ENCODE data around the gene IL4I1.

IL4I1 gene

GRCh38 chr19:49923055-49924003, 26.6 kb upstream of the IL4I1 start:
- DNase-seq = no peak

- no peak for DNase-seq
These were observed 25.4 kb upstream of the IL4I1 start for GRCh38 chr19:49921871-49922795.

DNA sequence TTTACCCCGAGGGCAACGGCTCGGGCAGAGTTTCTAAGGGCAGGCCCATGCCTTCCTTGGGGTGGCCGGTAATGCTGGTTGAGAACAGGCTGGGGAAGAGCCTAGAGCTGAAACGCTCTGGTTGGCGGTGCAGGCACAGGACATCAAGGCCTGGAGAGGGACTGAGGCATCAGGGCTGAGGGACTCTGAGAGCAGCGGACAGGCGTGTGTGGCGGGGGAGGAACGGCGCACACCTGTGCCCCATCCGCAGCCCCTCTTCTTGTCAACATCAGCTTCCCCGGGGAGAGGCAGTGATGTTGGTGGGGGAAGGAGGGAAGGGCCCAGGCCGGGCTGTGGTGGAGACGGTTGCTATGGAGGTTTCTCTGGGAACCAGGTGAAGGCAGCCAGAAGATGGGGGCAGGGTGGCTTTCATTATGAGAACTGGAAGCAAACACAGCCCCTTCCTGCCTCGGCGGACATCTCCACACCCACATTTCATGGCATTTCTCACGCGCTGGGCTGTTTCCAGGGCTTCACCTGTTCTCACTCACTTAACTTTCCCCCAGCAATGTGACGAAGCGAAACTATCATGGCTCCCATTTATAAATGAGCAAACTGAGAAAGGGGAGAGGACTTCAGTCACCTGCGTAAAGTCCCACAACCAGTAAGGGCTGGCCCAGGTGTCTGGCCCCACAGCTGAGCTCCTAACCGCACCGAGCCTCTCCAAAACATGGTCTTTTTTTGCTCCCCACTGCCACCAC, 24.1 kb upstream of the IL4I1 start:
- no peak for DNase-seq

DNA sequence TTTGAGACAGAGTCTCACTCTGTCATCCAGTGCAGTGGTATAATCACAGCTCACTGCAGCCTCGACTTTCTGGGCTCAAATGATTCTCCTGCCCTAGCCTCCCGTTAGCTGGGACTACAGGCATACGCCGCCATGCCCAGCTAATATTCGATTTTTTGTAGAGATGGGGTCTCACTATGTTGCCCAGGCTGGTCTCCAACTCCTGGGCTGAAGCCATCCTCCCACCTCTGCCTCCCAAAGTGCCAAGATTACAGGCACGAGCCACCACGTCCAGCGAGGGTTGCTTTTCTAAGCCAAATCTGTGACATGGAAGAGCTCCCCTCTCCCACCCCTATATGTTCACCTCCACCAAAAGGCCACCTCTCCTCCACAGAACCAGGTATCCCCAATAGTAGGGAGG, 21.4 kb upstream of the IL4I1 start:
- no peak for DNase-seq

DNA sequence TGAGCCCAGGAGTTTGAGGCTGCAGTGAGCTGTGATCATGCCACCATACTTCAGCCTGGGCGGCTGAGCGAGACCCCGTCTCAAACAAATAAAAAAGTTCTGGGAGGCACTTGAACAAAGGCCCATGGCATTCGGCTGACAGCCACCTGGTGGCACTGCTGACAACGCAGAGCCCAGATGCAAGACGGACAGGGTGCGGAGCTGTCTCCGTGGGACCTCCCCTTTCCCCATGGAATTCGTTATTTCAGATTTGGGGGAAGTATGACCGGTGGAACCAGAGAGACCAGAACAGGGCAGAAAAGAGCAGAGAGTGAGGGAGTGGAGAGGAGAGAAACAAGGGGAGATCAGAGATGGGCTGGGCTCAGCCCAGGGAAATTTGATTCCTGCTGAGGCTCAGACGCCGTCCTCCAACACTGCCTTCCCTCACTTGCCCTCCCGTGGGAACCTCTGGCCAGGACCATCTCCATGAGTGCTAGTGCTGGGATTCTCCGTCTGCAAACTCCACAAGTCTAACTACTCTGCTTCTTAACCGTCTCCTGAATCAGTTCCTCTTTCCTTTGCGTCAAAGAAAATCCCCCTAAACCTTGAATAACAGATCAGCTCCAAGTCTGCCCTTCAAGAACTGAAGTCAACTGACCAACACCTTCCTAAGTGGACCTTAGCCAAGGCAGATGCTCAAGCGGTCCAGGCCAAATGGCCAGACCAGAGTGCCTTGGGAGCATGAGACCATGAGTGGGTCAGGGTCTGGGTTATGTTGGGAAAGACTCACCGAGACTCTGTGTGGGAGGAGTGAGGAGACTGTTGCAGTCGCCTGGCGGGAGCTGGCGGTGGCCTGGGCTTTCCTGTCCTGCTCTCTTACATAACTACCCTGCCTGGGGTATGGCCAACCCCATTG, 20.4 kb upstream of the IL4I1 start:
- no peak for DNase-seq

DNA sequence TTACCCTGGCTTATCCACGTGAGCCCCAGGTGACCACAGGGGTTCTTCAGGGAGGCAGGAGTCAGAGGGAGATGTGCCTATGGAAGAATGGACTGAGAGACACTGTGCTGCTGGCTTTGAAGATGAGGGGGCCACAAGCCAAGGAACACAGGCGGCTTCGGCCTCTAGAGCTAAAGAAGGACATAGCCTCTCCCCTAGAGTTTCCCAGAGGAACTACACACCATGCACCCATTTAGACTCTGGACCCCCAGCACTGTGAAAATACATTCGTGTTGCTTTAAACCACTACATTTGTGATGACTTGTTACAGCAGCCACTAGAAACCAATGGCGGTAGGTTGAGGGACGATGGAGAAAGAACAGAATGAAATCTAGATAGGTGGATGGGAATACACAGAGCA, 18.6 kb upstream of the IL4I1 start:
- DNase-seq = no peak

DNA sequence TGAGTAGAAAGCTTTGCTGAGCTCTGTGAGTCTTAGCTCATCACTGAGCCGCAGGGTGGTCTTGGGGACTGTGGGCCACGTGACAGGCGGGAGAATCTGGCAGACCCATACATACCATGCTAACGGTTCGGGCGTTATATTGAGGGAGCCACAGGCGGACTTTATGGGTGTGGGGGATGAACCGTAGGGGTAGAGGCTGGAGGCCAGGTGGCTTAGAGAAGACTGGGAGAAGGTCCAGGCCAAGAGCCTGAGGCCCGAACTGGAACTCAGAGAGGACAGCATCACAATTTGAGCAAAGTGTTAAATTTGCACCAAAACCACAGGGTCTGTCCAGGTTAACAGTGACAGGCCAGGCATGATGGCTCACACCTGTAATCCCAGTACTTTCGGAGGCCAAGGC, 17.0 kb upstream of the IL4I1 start:
- DNase-seq = no peak

DNA sequence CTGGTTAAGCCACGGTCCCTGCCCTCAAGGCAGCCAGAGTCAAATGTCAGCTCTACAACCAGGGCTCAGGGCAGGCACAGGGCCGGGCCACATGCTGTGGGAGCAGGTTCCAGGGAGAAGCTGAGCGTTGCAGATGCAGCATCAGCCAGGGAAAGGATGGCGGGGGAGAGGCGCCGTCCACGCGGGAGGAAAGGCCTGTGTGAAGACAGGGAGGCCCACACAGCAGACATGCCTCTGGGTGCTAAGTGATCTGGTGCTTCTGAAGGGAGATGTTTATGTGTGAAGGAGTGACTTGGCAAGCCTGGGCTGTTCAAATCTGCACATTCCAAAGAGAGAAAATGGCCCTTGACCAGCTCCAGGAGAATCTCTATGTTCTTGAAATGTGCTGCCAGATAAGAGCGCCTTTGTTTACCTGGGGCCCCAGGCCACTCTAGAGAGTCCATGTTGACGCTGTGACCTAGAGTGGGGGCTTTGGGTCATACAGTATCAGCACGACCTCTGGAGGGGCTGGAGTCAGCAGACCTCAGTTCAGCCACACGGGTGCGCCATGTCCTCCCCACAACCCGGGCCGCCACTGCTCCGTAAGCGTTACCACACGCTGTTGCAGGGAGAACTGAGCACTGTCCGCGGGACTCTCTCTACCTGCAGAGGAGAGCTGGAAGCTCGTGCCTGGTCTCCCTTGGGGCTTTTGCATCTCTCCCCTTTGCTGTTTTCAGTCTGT, 16.4 kb upstream of the IL4I1 start:
- no peak for DNase-seq

DNA sequence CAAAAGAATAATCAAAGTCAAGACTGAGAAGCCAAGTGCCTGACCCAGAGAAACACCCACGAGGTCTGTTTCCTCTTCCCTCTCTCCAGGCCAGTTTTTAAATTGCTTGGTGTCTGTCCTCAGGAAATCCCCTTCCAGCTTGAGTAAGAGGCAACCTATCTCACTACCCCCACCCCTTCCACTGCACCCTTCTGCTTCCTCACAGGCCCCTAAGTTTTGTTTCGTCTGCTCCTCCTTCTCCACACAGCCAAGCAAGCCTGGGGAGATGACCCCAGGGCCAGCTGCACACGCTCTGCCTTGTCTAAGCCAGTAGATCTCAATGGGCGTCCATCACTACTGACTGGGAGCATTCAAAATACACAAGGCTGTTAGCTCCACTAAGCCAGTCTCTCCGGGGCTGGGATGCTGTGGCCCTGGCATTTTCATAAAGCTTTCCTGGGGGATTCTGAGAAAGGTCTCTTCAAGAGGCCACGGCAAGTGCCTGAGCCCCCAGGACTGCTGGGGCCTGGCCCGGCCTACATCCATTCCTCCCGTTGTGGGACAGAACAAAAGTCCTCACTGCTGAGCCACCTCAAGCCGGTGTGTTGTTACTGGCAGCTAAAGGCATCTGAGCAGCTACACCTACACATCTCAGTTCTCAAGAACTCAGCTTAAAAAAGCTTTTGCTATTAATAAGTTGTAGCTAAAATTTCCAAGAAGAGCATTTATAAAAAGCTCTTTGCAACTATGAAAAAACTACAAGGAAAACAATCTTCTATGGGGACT, 14.9 kb upstream of the IL4I1 start:
- DNase-seq = peak; percentile 47 to 57

DNA sequence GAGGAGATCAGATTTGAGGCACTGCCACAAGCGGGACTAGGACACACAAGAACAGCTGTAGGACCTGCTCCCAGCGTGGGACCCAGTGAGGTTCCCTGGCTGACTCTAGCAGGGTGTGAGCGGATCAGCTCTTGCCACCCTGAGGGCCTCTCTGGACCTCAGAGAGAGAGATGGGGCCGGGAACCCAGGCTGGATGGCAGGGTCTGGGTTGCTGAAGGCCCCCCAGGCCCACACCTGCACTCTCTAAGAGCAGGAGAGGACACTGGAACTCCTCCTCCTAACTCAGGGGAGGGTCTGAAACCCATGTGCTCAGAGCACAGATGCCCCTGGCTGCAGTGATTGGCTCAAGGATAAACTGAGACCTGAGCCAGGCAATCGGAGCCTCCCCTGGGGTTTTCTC, 13.5 kb upstream of the IL4I1 start:
- DNase-seq = no peak

- no peak for DNase-seq
These were observed 12.1 kb upstream of the IL4I1 start for GRCh38 chr19:49908480-49909420.

DNA sequence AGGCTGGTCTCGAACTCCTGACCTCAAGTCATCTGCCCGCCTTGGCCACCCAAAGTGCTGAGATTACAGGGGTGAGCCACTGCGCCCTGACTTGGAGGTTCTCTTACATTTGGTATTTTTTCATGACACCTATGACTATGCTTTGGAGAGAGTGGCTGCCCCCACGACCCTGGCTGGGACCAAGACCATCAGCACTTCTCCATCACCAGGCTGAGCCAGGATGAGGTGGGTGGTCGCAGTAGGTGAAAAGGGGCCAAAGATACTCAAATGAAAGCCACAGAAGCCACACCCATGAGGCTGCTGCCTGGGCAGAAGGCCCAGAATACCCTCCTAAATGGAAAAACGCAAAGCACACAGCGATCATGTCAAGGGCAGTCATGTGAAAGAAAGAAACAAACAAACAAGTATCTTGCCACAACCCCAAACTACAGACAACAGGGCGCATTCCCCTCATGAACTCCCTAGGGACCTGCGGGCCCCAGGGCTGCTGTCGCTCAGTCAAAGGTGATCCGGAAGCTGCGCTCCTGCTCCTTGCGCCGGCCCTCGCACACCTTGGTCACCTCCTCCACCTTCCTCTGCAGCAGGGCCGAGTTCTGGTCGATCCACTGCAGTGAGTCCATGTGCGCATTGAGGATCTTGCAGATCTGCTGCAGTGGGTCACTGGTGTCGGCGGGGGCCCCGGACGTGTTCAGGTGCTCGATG, 11.2 kb upstream of the IL4I1 start:
- DNase-seq = no peak

GRCh38 chr19:49906879-49907564, 10.3 kb upstream of the IL4I1 start:
- no peak for DNase-seq

- no peak for DNase-seq
These were observed 7.4 kb upstream of the IL4I1 start for GRCh38 chr19:49904136-49904535.

GRCh38 chr19:49895566-49896297, 955 bp downstream of the IL4I1 start:
- no peak for DNase-seq

- DNase-seq = peak; percentile 68 to 79
These were observed 1.7 kb downstream of the IL4I1 start for GRCh38 chr19:49894879-49895565.

Measured in activated CD4-positive, alpha-beta T cell treated with anti-CD3 and anti-CD28 coated beads, Interleukin-2, amount 50 U/mL, for 48 hours (primary cell).